IPS DF 6.9 (cell line): Measurements from ENCODE around the gene ATM.
"Not testable (repeated sequence)": the region's sequence is repeated elsewhere in the genome, so short reads cannot be mapped to it uniquely, and the experiment has no call there.

Source experiments
- DNase-seq: peaks from one replicate; pipeline ENCODE4 v3.0.0-alpha.2; 2013; ENCODE audit warnings: low read depth, low spot score
- H3K27ac ChIP-seq: one replicate; pipeline ENCODE4 v1.5.1; 2013; ENCODE audit warnings: low read length, control low read depth
- H3K27me3 ChIP-seq: 2 replicates; pipeline ENCODE4 v1.6.1; 2013; ENCODE audit warnings: mild to moderate bottlenecking, low read length; ENCODE audit not compliant: control insufficient read depth, insufficient read depth
- H3K36me3 ChIP-seq: 2 replicates; pipeline ENCODE4 v1.6.1; 2013; ENCODE audit warnings: low read length; ENCODE audit not compliant: control insufficient read depth, insufficient read depth
- H3K4me1 ChIP-seq: 2 replicates; pipeline ENCODE4 v1.6.1; 2013; ENCODE audit warnings: low read length; ENCODE audit not compliant: control insufficient read depth, insufficient read depth
- H3K4me3 ChIP-seq: 2 replicates; pipeline ENCODE4 v1.5.1; 2013; ENCODE audit warnings: mild to moderate bottlenecking, low read length
- H3K9me3 ChIP-seq: 2 replicates; pipeline ENCODE4 v1.6.1; 2013; ENCODE audit warnings: low read length, inconsistent platforms; ENCODE audit not compliant: control insufficient read depth, insufficient read depth
- WGBS: extraction: QIAGEN DNeasy Blood & Tissue Kit; methylation state at CpG from one replicate; pipeline ENCODE4 v1.1.7; 2013; ENCODE audit warnings: mixed read lengths, missing lambda C conversion rate; ENCODE audit not compliant: insufficient read length, insufficient coverage; 5-methylcytosine and 5-hydroxymethylcytosine counted together

ATM gene

DNA sequence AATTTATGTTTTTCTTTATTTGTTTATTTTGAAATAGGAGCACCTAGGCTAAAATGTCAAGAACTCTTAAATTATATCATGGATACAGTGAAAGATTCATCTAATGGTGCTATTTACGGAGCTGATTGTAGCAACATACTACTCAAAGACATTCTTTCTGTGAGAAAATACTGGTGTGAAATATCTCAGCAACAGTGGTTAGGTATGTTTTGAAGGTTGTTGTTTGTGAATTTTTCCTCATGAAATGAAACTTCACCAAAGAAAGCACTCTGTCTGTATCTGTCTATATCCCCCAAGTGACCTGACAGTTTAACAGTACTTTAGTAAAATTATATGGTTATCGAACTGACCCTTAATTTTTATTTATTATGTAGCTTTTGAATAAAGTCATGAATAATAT lies 12.8 kb downstream of the ATM start:
- no peaks in the 10 kb centered on the region for H3K9me3 ChIP-seq
- WGBS = no CpG with 5 or more reads among the region's 2 CpGs
- no peak overlapping the region for H3K27ac ChIP-seq
- no peaks in the 10 kb centered on the region for H3K4me1 ChIP-seq
- H3K4me3 ChIP-seq = no peak overlapping the region
- no peaks in the 10 kb centered on the region for H3K27me3 ChIP-seq
- H3K36me3 ChIP-seq = 0 out of 2 replicates have a peak, but pooled peaks cover 3% of the 10 kb centered on the region
- no peak for DNase-seq

DNA sequence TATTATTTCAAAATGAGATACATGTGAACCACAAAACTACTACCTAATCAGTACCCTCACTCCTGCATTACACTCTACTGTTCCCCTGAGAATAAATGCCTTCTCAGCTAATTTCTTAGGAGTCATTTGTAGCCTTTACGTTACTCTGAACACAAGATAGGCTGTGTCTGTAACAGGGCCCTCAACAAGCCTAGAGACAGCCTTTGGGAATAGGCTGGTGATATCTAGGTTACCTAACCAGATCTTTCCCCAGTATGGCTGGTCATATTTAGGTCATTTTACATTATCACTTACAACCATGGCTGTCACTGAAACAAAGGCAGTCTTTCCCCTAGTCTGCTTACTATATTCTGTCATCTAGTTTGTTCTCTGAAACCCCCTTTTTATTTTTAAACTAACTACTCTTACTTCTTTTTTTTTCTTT lies 14.2 kb downstream of the ATM start:
- no peak for DNase-seq
- no peaks in the 10 kb centered on the region for H3K9me3 ChIP-seq
- no peaks in the 10 kb centered on the region for H3K4me1 ChIP-seq
- H3K27ac ChIP-seq = no peak overlapping the region
- no peaks in the 10 kb centered on the region for H3K27me3 ChIP-seq
- WGBS = no CpG with 5 or more reads among the region's 1 CpG
- 0 out of 2 replicates have a peak, but pooled peaks cover 3% of the 10 kb centered on the region for H3K36me3 ChIP-seq
- no peak overlapping the region for H3K4me3 ChIP-seq

DNA sequence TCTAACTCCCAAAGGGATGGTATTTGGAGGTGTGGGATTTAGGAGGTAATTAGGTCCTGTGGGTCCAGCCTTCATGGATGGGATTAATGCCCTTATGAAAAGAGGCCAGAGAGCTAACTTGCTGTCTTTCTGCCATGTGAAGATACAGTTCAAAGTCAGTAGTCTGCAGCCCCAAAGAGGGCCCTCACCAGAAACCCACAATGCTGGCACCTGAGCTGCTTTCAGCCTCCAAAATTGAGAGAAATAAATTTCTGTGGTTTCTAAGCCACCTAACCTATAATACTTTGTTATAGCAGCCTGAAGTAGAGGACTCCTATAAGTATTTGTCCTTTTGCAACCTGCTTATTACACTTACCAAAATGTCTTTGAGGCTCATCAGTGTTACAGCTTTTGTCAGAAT lies 16.2 kb downstream of the ATM start:
- no peaks in the 10 kb centered on the region for H3K9me3 ChIP-seq
- 0 out of 2 replicates have a peak, but pooled peaks cover 3% of the 10 kb centered on the region for H3K36me3 ChIP-seq
- H3K27ac ChIP-seq = no peak overlapping the region
- H3K27me3 ChIP-seq = no peaks in the 10 kb centered on the region
- DNase-seq = no peak
- no peak overlapping the region for H3K4me3 ChIP-seq
- no peaks in the 10 kb centered on the region for H3K4me1 ChIP-seq

GRCh38 chr11:108241330-108242037 lies 18.6 kb downstream of the ATM start:
- Histone ChIP-seq H3K4me1 (no peaks in the 10 kb centered on the region), H3K9me3 (no peaks in the 10 kb centered on the region)
- no CpG with 5 or more reads among the region's 4 CpGs for WGBS

DNA sequence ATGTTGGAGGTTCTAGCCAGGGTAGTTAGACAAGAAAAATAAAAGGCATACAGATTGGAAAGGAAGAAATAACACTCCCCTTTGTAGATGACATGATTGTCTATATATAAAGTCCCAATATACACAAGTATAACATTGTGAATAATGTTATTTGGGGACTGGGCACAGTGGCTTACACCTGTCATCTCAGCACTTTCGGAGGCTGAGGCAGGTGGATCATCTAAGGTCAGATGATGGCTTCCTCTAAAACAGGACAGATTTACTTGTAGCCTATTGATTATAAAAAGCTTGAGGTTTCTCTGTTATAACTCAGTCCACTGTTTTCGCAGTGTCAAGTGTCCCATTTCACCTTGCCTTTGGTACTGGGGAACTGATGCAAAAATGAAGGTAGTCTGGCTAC lies 19.6 kb downstream of the ATM start:
- DNase-seq = no peak
- Histone ChIP-seq H3K4me1 (no peaks in the 10 kb centered on the region), H3K36me3 (no peaks in the 10 kb centered on the region), H3K4me3 (no peak overlapping the region), H3K27ac (no peak overlapping the region), H3K9me3 (no peaks in the 10 kb centered on the region), H3K27me3 (no peaks in the 10 kb centered on the region)
- WGBS = no CpG with 5 or more reads among the region's 2 CpGs

More at GRCh38 chr11:108241330-108242037, 18.6 kb downstream of the ATM start:
- no peak for DNase-seq
- Histone ChIP-seq H3K36me3 (no peaks in the 10 kb centered on the region), H3K27ac (no peak overlapping the region), H3K27me3 (no peaks in the 10 kb centered on the region), H3K4me3 (no peak overlapping the region)

DNA sequence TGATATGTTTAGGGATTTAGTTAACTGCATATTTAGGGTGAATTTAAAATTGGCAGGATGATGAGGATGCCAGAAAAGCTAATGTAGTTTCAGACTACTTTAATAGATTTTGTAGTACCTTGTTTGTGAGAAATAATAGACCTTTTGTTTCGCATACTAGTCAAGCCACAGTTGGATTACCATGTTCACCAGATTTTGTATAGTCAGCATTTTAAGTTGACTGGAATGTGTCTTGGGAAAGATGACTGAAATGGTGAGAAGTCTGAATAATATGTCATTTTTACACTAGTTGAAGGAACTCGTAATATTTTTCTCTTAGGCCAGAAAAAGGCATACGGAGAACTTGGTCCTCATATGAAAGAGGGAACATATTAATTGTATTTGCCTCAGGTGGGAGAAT lies 23.4 kb downstream of the ATM start:
- no peaks in the 10 kb centered on the region for H3K4me1 ChIP-seq
- peaks cover 2% of the 10 kb centered on the region; the same call in 1 of the 2 replicates for H3K36me3 ChIP-seq
- H3K4me3 ChIP-seq = no peak overlapping the region
- WGBS = no CpG with 5 or more reads among the region's 3 CpGs
- H3K9me3 ChIP-seq = no peaks in the 10 kb centered on the region
- no peak for DNase-seq
- no peak overlapping the region for H3K27ac ChIP-seq
- H3K27me3 ChIP-seq = no peaks in the 10 kb centered on the region

- Histone ChIP-seq H3K4me3 (no peak overlapping the region), H3K4me1 (no peaks in the 10 kb centered on the region), H3K27ac (no peak overlapping the region), H3K27me3 (no peaks in the 10 kb centered on the region), H3K9me3 (no peaks in the 10 kb centered on the region), H3K36me3 (peaks cover 2% of the 10 kb centered on the region; the same call in 1 of the 2 replicates)
- no CpG with 5 or more reads among the region's 2 CpGs for whole genome bisulfite sequencing
- no peak for DNase-seq
Measured at GRCh38 chr11:108246885-108247284, 24.0 kb downstream of the ATM start.

- Histone ChIP-seq H3K4me1 (no peaks in the 10 kb centered on the region), H3K27ac (no peak overlapping the region), H3K4me3 (no peak overlapping the region), H3K27me3 (no peaks in the 10 kb centered on the region), H3K9me3 (no peaks in the 10 kb centered on the region), H3K36me3 (peaks cover 5% of the 10 kb centered on the region; the same call in 1 of the 2 replicates)
- WGBS = no CpG with 5 or more reads among the region's 1 CpG
- no peak for DNase-seq
Measured at GRCh38 chr11:108253176-108253575, 30.3 kb downstream of the ATM start.

DNA sequence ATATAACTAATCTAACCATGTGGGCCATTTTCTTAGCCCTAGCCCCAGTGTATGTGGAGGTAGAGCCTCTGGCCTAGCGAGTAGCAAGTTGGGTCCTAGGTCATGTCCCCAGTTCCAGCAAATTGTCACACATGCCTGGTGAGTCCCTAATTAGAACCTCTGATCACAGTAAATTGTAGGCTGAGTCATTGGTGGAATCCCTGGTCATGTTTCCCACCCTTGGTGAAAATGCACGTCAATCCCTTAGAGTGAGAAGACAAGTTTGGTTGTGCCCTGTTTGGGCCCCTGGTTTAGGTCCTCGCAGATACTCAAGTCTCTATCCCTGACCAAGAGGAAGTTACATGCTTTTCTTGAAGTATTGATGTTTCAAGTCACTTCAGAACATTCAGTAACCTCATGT lies 46.7 kb downstream of the ATM start:
- Histone ChIP-seq H3K9me3 (no peaks in the 10 kb centered on the region), H3K36me3 (no peaks in the 10 kb centered on the region; the same call in 1 of the 2 replicates), H3K4me3 (no peak overlapping the region), H3K4me1 (no peaks in the 10 kb centered on the region), H3K27ac (no peak overlapping the region), H3K27me3 (no peaks in the 10 kb centered on the region)
- no CpG with 5 or more reads among the region's 3 CpGs for WGBS
- DNase-seq = no peak

DNA sequence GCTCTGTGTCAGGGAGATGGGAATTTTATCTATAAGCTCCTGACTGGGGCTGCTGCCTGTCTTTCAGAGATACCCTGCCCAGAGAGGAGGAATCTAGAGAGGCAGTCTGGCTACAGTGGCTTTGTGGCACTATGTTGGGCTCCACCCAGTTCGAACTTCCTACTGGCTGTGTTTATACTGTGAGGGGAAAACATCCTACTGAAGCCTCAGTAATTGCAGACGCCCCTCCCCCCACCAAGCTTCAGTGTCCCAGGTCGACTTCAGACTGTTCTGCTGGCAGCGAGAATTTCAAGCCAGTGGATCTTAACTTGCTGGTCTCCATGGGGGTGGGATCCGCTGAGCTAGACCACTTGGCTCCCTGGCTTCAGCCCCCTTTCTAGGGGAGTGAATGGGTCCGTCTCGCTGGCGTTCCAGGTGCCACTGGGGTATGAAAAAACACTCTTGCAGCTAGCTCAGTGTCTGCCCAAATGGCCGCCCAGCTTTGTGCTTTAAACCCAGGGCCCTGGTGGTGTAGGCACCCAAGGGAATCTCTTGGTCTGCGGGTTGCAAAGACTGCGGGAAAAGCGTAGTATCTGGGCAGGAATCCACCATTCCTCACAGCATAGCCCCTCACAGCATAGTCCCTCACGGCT lies 54.2 kb downstream of the ATM start:
- not testable (repeated sequence) for H3K4me1 ChIP-seq, H3K36me3 ChIP-seq, H3K9me3 ChIP-seq, H3K4me3 ChIP-seq, H3K27me3 ChIP-seq, H3K27ac ChIP-seq, DNase-seq
- WGBS = no CpG with 5 or more reads among the region's 13 CpGs

- peaks cover 6% of the 10 kb centered on the region for H3K36me3 ChIP-seq
- H3K4me1 ChIP-seq = peaks cover 3% of the 10 kb centered on the region; the same call in 1 of the 2 replicates
- no peak overlapping the region for H3K4me3 ChIP-seq
- no CpG with 5 or more reads among the region's 4 CpGs for WGBS
- H3K27ac ChIP-seq = no peak overlapping the region
- DNase-seq = no peak
- no peaks in the 10 kb centered on the region for H3K9me3 ChIP-seq
- H3K27me3 ChIP-seq = no peaks in the 10 kb centered on the region
Measured at GRCh38 chr11:108278546-108278945, 55.7 kb downstream of the ATM start.
